Mesendoderm (in vitro differentiated cells): ENCODE measurements around the gene GRPEL2.

ENCODE experiments used
- DNase-seq: peaks from one replicate; pipeline ENCODE4 v3.0.0; 2013
- H2AK5ac ChIP-seq: 2 replicates; pipeline ENCODE4 v1.6.1; 2013; ENCODE audit warnings: low read length, inconsistent platforms
- H2BK120ac ChIP-seq: 2 replicates; pipeline ENCODE4 v1.6.1; 2013; ENCODE audit warnings: low read depth, mild to moderate bottlenecking, low read length, moderate library complexity, mixed read lengths
- H2BK15ac ChIP-seq: replicated peaks from 2 replicates; pipeline ENCODE4 v1.6.1; 2013; ENCODE audit warnings: low read depth, mild to moderate bottlenecking, moderate library complexity
- H2BK5ac ChIP-seq: 2 replicates; pipeline ENCODE4 v1.6.1; 2013; ENCODE audit warnings: low read length, inconsistent platforms
- H3K18ac ChIP-seq: 2 replicates; pipeline ENCODE4 v1.6.1; 2013; ENCODE audit warnings: mild to moderate bottlenecking, low read length, mixed read lengths
- H3K23ac ChIP-seq: one replicate; pipeline ENCODE4 v1.6.1; 2013; ENCODE audit warnings: low read length
- H3K27ac ChIP-seq: 2 replicates; pipeline ENCODE4 v1.5.1; 2013; ENCODE audit warnings: low read depth, mild to moderate bottlenecking, inconsistent platforms, low read length, moderate library complexity
- H3K27me3 ChIP-seq: 2 replicates; pipeline ENCODE4 v1.6.1; 2013; ENCODE audit warnings: low read length, control low read depth, mild to moderate bottlenecking, inconsistent platforms; ENCODE audit not compliant: insufficient read depth, poor library complexity
- H3K36me3 ChIP-seq: 2 replicates; pipeline ENCODE4 v1.6.1; 2013; ENCODE audit warnings: low read length, inconsistent platforms; ENCODE audit not compliant: control insufficient read depth, insufficient read depth
- H3K4ac ChIP-seq: one replicate; pipeline ENCODE4 v1.6.1; 2013; ENCODE audit warnings: low read depth, mild to moderate bottlenecking, low read length, moderate library complexity
- H3K4me1 ChIP-seq: 2 replicates; pipeline ENCODE4 v1.6.1; 2013; ENCODE audit warnings: low read depth, low read length, inconsistent platforms; ENCODE audit not compliant: control insufficient read depth
- H3K4me2 ChIP-seq: 2 replicates; pipeline ENCODE4 v1.6.1; 2013; ENCODE audit warnings: low read length
- H3K4me3 ChIP-seq: 2 replicates; pipeline ENCODE4 v1.5.1; 2013; ENCODE audit warnings: mild to moderate bottlenecking, low read length
- H3K56ac ChIP-seq: one replicate; pipeline ENCODE4 v1.6.1; 2013; ENCODE audit warnings: low read length
- H3K79me1 ChIP-seq: 2 replicates; pipeline ENCODE4 v1.6.1; 2013; ENCODE audit warnings: low read length, inconsistent platforms
- H3K79me2 ChIP-seq: 2 replicates; pipeline ENCODE4 v1.6.1; 2013; ENCODE audit warnings: mild to moderate bottlenecking, low read length; ENCODE audit not compliant: control insufficient read depth, insufficient read depth
- H3K9ac ChIP-seq: 2 replicates; pipeline ENCODE4 v1.6.1; 2013; ENCODE audit warnings: low read length, inconsistent platforms
- H4K5ac ChIP-seq: one replicate; pipeline ENCODE4 v1.6.1; 2013; ENCODE audit warnings: low read length
- H4K8ac ChIP-seq: one replicate; pipeline ENCODE4 v1.6.1; 2013; ENCODE audit warnings: low read depth, mild to moderate bottlenecking, control low read depth, low read length, moderate library complexity
- WGBS: extraction: QIAGEN DNeasy Blood & Tissue Kit; methylation state at CpG from one replicate; pipeline ENCODE4 v1.1.7; 2013; ENCODE audit warnings: low lambda C conversion rate, missing lambda C conversion rate; ENCODE audit not compliant: insufficient coverage; ENCODE audit errors: extremely low coverage; 5-methylcytosine and 5-hydroxymethylcytosine counted together

GRPEL2 gene

GRCh38 chr5:149353911-149354310 is 8.6 kb downstream of the GRPEL2 start:
- DNase-seq, result no peak
- H3K36me3 ChIP-seq, result peaks cover 7% of the 10 kb centered on the region

DNA sequence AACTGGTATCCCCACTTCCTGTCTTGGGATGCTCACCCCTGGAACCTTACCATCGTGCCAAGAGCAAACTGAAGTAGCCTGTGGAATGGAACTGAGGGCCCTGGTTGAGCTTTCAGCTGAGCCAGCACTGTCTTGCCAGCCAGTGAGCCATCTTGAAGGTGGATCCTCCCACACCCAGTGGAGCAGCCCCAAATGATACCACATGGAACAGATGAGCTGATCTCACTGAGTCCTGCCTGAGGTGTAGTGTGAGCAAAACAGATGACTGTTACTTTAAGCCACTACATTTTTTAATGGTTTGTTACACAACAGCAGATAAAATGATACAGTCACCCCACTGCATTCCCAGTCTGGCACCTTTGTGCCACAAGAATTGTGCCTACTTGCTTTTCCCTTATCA is 10.4 kb downstream of the GRPEL2 start:
- H4K5ac ChIP-seq, result no peak overlapping the region
- H3K27ac ChIP-seq, result no peak overlapping the region
- no peak overlapping the region for H2BK15ac ChIP-seq
- no peak overlapping the region for H3K23ac ChIP-seq
- WGBS, result no CpG with 5 or more reads among the region's 1 CpG
- no peak overlapping the region for H3K4me3 ChIP-seq
- H3K79me2 ChIP-seq, result no peaks in the 10 kb centered on the region
- no peak overlapping the region for H3K4me2 ChIP-seq
- H2BK120ac ChIP-seq, result no peak overlapping the region
- no peak overlapping the region for H3K18ac ChIP-seq
- H3K36me3 ChIP-seq, result peaks cover 4% of the 10 kb centered on the region
- no peak overlapping the region for H3K4ac ChIP-seq
- no peaks in the 10 kb centered on the region for H3K27me3 ChIP-seq
- no peak overlapping the region for H2AK5ac ChIP-seq
- no peak overlapping the region for H3K56ac ChIP-seq
- H3K9ac ChIP-seq, result no peak overlapping the region
- no peak overlapping the region for H2BK5ac ChIP-seq
- H3K4me1 ChIP-seq, result no peaks in the 10 kb centered on the region
- peaks cover 3% of the 10 kb centered on the region for H3K79me1 ChIP-seq
- H4K8ac ChIP-seq, result no peak overlapping the region
- DNase-seq, result no peak

More at GRCh38 chr5:149353911-149354310, 8.6 kb downstream of the GRPEL2 start:
- Histone ChIP-seq H3K79me2 (no peaks in the 10 kb centered on the region), H2BK15ac (no peak overlapping the region), H2BK120ac (no peak overlapping the region), H3K79me1 (peaks cover 4% of the 10 kb centered on the region), H3K18ac (no peak overlapping the region), H3K9ac (no peak overlapping the region), H3K27ac (no peak overlapping the region), H3K4ac (no peak overlapping the region), H4K8ac (no peak overlapping the region), H3K4me1 (no peaks in the 10 kb centered on the region), H2AK5ac (no peak overlapping the region), H3K56ac (no peak overlapping the region), H2BK5ac (no peak overlapping the region), H4K5ac (no peak overlapping the region), H3K4me3 (no peak overlapping the region), H3K27me3 (no peaks in the 10 kb centered on the region), H3K23ac (no peak overlapping the region), H3K4me2 (no peak overlapping the region)
- no CpG with 5 or more reads among the region's 2 CpGs for WGBS

DNA sequence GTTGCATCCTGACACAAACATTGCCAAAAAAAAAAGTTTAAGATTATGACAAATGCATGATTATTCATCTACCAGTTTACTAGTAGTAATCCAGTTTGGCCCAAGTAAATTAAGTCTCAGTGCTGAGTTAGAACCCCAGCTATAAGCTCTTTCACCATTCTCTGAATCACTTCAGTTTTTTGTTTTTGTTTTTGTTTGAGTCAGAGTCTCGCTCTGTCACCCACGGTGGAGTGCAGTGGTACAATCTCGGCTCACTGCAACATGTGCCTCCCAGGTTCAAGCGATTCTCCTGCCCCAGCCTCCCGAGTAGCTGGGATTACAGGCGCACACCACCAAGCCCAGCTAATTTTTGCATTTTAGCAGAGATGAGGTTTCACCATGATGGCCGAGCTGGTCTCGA is 11.1 kb downstream of the GRPEL2 start:
- H3K27ac ChIP-seq, result no peak overlapping the region
- H3K4me2 ChIP-seq, result no peak overlapping the region
- H3K79me1 ChIP-seq, result peaks cover 1% of the 10 kb centered on the region
- no peak overlapping the region for H2AK5ac ChIP-seq
- no peak overlapping the region for H3K18ac ChIP-seq
- no peak overlapping the region for H2BK5ac ChIP-seq
- no CpG with 5 or more reads among the region's 8 CpGs for WGBS
- H4K8ac ChIP-seq, result no peak overlapping the region
- H3K4me1 ChIP-seq, result no peaks in the 10 kb centered on the region
- H3K79me2 ChIP-seq, result no peaks in the 10 kb centered on the region
- peaks cover 1% of the 10 kb centered on the region for H3K36me3 ChIP-seq
- H3K23ac ChIP-seq, result no peak overlapping the region
- H4K5ac ChIP-seq, result no peak overlapping the region
- H2BK120ac ChIP-seq, result no peak overlapping the region
- no peak overlapping the region for H3K56ac ChIP-seq
- no peak for DNase-seq
- no peaks in the 10 kb centered on the region for H3K27me3 ChIP-seq
- no peak overlapping the region for H2BK15ac ChIP-seq
- H3K4me3 ChIP-seq, result no peak overlapping the region
- H3K9ac ChIP-seq, result no peak overlapping the region
- no peak overlapping the region for H3K4ac ChIP-seq

GRCh38 chr5:149357370-149358293 is 12.3 kb downstream of the GRPEL2 start, which contains the start of gene PCYOX1L:
TSS of gene PCYOX1L (plus strand) at chr5:149358046. CDS start at chr5:149358069, 23 bp downstream.
- no peak within 1 kb of the TSS for H4K5ac ChIP-seq
- H3K23ac ChIP-seq, result no peak within 1 kb of the TSS
- no peaks in the 10 kb centered on the region for H3K4me1 ChIP-seq
- H3K79me2 ChIP-seq, result no peaks in the 10 kb centered on the region
- H3K9ac ChIP-seq, result peak within 1 kb of the TSS; percentile 73
- no peaks in the 10 kb centered on the region for H3K27me3 ChIP-seq
- no peak within 1 kb of the TSS for H2BK120ac ChIP-seq
- H3K79me1 ChIP-seq, result no peaks in the 10 kb centered on the region
- no peak within 1 kb of the TSS for H3K18ac ChIP-seq
- no CpG with 5 or more reads among the region's 61 CpGs for WGBS
- peak; percentile 99 for DNase-seq
- no peak within 1 kb of the TSS for H3K27ac ChIP-seq
- H4K8ac ChIP-seq, result no peak within 1 kb of the TSS
- no peak within 1 kb of the TSS for H2AK5ac ChIP-seq
- H3K4me3 ChIP-seq, result peak within 1 kb of the TSS; percentile 67
- H3K4ac ChIP-seq, result no peak within 1 kb of the TSS
- no peak within 1 kb of the TSS for H2BK15ac ChIP-seq
- H2BK5ac ChIP-seq, result no peak within 1 kb of the TSS
- H3K36me3 ChIP-seq, result no peaks in the 10 kb centered on the region
- H3K56ac ChIP-seq, result peak within 1 kb of the TSS; percentile 88
- H3K4me2 ChIP-seq, result peak within 1 kb of the TSS; percentile 92

- no peak overlapping the region for H2BK5ac ChIP-seq
- H3K18ac ChIP-seq, result no peak overlapping the region
- no peak overlapping the region for H2BK120ac ChIP-seq
- no peaks in the 10 kb centered on the region for H3K4me1 ChIP-seq
- H3K4me3 ChIP-seq, result peak overlapping the region; percentile 67
- H3K9ac ChIP-seq, result peak overlapping the region; percentile 73
- no peaks in the 10 kb centered on the region for H3K79me2 ChIP-seq
- no peak overlapping the region for H4K8ac ChIP-seq
- no peaks in the 10 kb centered on the region for H3K36me3 ChIP-seq
- H3K4ac ChIP-seq, result no peak overlapping the region
- H3K56ac ChIP-seq, result peak overlapping the region; percentile 88
- no peak overlapping the region for H3K23ac ChIP-seq
- no peak overlapping the region for H2BK15ac ChIP-seq
- WGBS, result no CpG with 5 or more reads among the region's 18 CpGs
- H3K79me1 ChIP-seq, result no peaks in the 10 kb centered on the region
- H3K27ac ChIP-seq, result no peak overlapping the region
- H3K4me2 ChIP-seq, result peak overlapping the region; percentile 92
- DNase-seq, result no peak
- H3K27me3 ChIP-seq, result no peaks in the 10 kb centered on the region
- no peak overlapping the region for H4K5ac ChIP-seq
- H2AK5ac ChIP-seq, result no peak overlapping the region
Observed at GRCh38 chr5:149358294-149358651, 13.0 kb downstream of the GRPEL2 start.
